Measurements from ENCODE around the gene UGP2. TPM values are rescaled to one million over a fixed set of nuclear protein-coding genes. Genes with fewer than 3 reads are reported as not detected.

The UGP2 gene
- total RNA-seq, 4 donors from 2014 or later = 85.4 to 125 (median 106) TPM

- Histone ChIP-seq H3K4me1 (no peaks in the 10 kb centered on the region), H3K27me3 (no peaks in the 10 kb centered on the region), H3K9me3 (no peaks in the 10 kb centered on the region), H3K36me3 (peaks cover 0 to 88% (median 0%) of the 10 kb centered on the region in 3 donors), H3K27ac (no peak overlapping the region), H3K4me3 (no peak overlapping the region)
- DNase-seq = peak in 2 of 3 donors; percentile 21 to 54
- TF ChIP-seq POLR2A (IDR thresholded peaks at IDR 0.05) (no peak), CTCF (IDR thresholded peaks at IDR 0.05) (peak; percentile 37 to 73 (median 62))
These were observed 47.0 kb downstream of the UGP2 start for GRCh38 chr2:63888490-63889402.

- H3K4me1 ChIP-seq = no peaks in the 10 kb centered on the region
- no peak for TF ChIP-seq CTCF (IDR thresholded peaks at IDR 0.05)
- no peak for TF ChIP-seq POLR2A (IDR thresholded peaks at IDR 0.05)
- no peak overlapping the region for H3K4me3 ChIP-seq
- no peak overlapping the region for H3K27ac ChIP-seq
- H3K27me3 ChIP-seq = no peaks in the 10 kb centered on the region
- no peak for DNase-seq
- peaks cover 0 to 90% (median 0%) of the 10 kb centered on the region in 3 donors for H3K36me3 ChIP-seq
- H3K9me3 ChIP-seq = no peaks in the 10 kb centered on the region
These were observed 49.0 kb downstream of the UGP2 start for GRCh38 chr2:63890678-63891077.

- Histone ChIP-seq H3K9me3 (no peaks in the 10 kb centered on the region), H3K4me3 (no peak overlapping the region), H3K4me1 (no peaks in the 10 kb centered on the region), H3K27ac (no peak overlapping the region), H3K36me3 (peaks cover 0 to 90% (median 0%) of the 10 kb centered on the region in 3 donors), H3K27me3 (no peaks in the 10 kb centered on the region)
- DNase-seq = no peak
- TF ChIP-seq CTCF (IDR thresholded peaks at IDR 0.05) (no peak), POLR2A (IDR thresholded peaks at IDR 0.05) (no peak)
These were observed 49.9 kb downstream of the UGP2 start for GRCh38 chr2:63891488-63892030.

- H3K27ac ChIP-seq = no peak overlapping the region
- no peak for DNase-seq
- H3K27me3 ChIP-seq = no peaks in the 10 kb centered on the region
- no peaks in the 10 kb centered on the region for H3K4me1 ChIP-seq
- H3K9me3 ChIP-seq = no peaks in the 10 kb centered on the region
- peaks cover 0 to 85% (median 0%) of the 10 kb centered on the region in 3 donors for H3K36me3 ChIP-seq
- TF ChIP-seq CTCF (IDR thresholded peaks at IDR 0.05) (no peak), POLR2A (IDR thresholded peaks at IDR 0.05) (no peak)
- no peak overlapping the region for H3K4me3 ChIP-seq
These were observed 51.5 kb downstream of the UGP2 start for GRCh38 chr2:63893163-63893562.

GRCh38 chr2:63894167-63894566 is 52.5 kb downstream of the UGP2 start:
- no peaks in the 10 kb centered on the region for H3K9me3 ChIP-seq
- no peaks in the 10 kb centered on the region for H3K4me1 ChIP-seq
- no peak for TF ChIP-seq CTCF (IDR thresholded peaks at IDR 0.05)
- no peak for TF ChIP-seq POLR2A (IDR thresholded peaks at IDR 0.05)
- H3K4me3 ChIP-seq = no peak overlapping the region
- no peaks in the 10 kb centered on the region for H3K27me3 ChIP-seq
- peaks cover 0 to 89% (median 0%) of the 10 kb centered on the region in 3 donors for H3K36me3 ChIP-seq
- H3K27ac ChIP-seq = no peak overlapping the region
- no peak for DNase-seq

Measured in Peyer's patch (tissue), 4 donors.